ENCODE data around the gene PFAS.

- no peak for TF ChIP-seq CTCF (IDR thresholded peaks at IDR 0.05)
- no peak for TF ChIP-seq POLR2A (IDR thresholded peaks at IDR 0.05)
- no peak for TF ChIP-seq EP300 (IDR thresholded peaks at IDR 0.05)
- TF ChIP-seq POLR2AphosphoS5 (IDR thresholded peaks at IDR 0.05) = no peak
These were observed 41.0 kb downstream of the PFAS start for GRCh38 chr17:8290043-8290442.

Data from gastroesophageal sphincter (tissue), 3 donors.